Uterus (tissue), 2 donors: Measurements from ENCODE around the gene FOXD2.

Experiments
- POLR2A ChIP-seq, 2 donors: fragments of 450-650 bp; IDR thresholded peaks; one replicate each; pipeline ENCODE4 v1.6.1; 2016; ENCODE audit warnings: antibody characterized with exemption in 2 of 2, mild to moderate bottlenecking in 1 of 2, moderate library complexity in 1 of 2
- TF ChIP-seq, protein P1 (sequence below), 4 experiments: fragments of 200-600 bp in 2 of 4; fragments of 450-650 bp in 2 of 4; sonication (generic) in 2 of 4; IDR thresholded peaks; one replicate each; pipeline ENCODE4 v1.5.1; 2016 to 2019; ENCODE audit warnings: antibody characterized with exemption in 4 of 4, mild to moderate bottlenecking in 2 of 4, moderate library complexity in 1 of 4

DNA sequence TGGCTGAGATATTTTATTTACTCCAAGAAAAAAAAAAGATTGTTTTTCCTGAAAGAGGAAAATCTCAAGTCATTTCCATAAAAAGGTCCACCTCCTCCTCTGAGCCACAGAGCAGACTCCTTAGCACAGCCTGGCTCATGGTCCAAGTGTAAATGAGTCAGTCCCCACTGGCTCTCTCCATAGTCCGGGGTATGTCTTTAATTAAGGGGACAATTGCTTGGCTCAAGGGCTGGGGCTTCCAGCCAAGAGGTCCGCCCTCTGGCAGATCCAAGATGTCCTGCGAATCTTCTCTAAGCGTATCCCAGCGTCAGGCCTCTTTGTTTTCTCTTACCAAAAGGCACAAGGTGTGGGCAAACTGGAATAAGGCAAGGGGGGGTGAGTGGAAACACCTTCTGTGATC, 33.3 kb downstream of the FOXD2 start:
- TF ChIP-seq, protein P1, sequence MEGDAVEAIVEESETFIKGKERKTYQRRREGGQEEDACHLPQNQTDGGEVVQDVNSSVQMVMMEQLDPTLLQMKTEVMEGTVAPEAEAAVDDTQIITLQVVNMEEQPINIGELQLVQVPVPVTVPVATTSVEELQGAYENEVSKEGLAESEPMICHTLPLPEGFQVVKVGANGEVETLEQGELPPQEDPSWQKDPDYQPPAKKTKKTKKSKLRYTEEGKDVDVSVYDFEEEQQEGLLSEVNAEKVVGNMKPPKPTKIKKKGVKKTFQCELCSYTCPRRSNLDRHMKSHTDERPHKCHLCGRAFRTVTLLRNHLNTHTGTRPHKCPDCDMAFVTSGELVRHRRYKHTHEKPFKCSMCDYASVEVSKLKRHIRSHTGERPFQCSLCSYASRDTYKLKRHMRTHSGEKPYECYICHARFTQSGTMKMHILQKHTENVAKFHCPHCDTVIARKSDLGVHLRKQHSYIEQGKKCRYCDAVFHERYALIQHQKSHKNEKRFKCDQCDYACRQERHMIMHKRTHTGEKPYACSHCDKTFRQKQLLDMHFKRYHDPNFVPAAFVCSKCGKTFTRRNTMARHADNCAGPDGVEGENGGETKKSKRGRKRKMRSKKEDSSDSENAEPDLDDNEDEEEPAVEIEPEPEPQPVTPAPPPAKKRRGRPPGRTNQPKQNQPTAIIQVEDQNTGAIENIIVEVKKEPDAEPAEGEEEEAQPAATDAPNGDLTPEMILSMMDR (IDR thresholded peaks at IDR 0.05) = no peak
- TF ChIP-seq POLR2A (IDR thresholded peaks at IDR 0.05) = no peak
